Adrenal gland (tissue), 12 donors: ENCODE measurements around the gene SLC16A14. TPM values are rescaled to one million over a fixed set of nuclear protein-coding genes. Genes with fewer than 3 reads are reported as not detected.

Experiments
- DNase-seq, 7 donors: peaks; one replicate each; pipeline ENCODE4 v3.0.0-alpha.2; 2019 to 2020
- H3K27ac ChIP-seq, 5 donors: fragments of 200-600 bp; sonication (generic) in 4 of 5; 1 replicate in 3 of 5; 2 replicates in 2 of 5; pipeline versions ENCODE4 v1.5.1 to v1.8.0; 2016 to 2020; ENCODE audit warnings: mild to moderate bottlenecking in 1 of 5
- H3K27me3 ChIP-seq: fragments of 200-600 bp; 2 replicates; pipeline ENCODE4 v1.8.0; 2021
- H3K36me3 ChIP-seq, 2 donors: fragments of 200-600 bp; replicated peaks in 1 of 2; 1 replicate in 1 of 2; 2 replicates in 1 of 2; pipeline versions ENCODE4 v1.5.1 to v1.8.0; 2018 to 2022
- H3K4me1 ChIP-seq, 2 donors: fragments of 200-600 bp; replicated peaks in 1 of 2; 1 replicate in 1 of 2; 2 replicates in 1 of 2; pipeline versions ENCODE4 v1.5.1 to v1.8.0; 2018 to 2021
- H3K4me3 ChIP-seq, 4 donors: fragments of 200-600 bp; sonication (generic) in 3 of 4; one replicate each; pipeline ENCODE4 v1.5.1; 2016 to 2018
- H3K9me3 ChIP-seq, 3 donors: fragments of 200-600 bp; sonication (generic) in 1 of 3; replicated peaks in 1 of 3; 1 replicate in 2 of 3; 2 replicates in 1 of 3; pipeline versions ENCODE4 v1.5.1 to v1.8.0; 2016 to 2021
- CTCF ChIP-seq, 6 experiments: fragments of 450-650 bp in 4 of 6; fragments of 200-600 bp in 2 of 6; sonication (generic) in 1 of 6; IDR thresholded peaks; 1 replicate in 5 of 6; 2 replicates in 1 of 6; pipeline versions ENCODE4 v1.5.1 to v1.8.0; 2016 to 2021; ENCODE audit warnings: antibody characterized with exemption in 6 of 6, mild to moderate bottlenecking in 2 of 6, moderate library complexity in 1 of 6
- POLR2A ChIP-seq, 2 donors: fragments of 450-650 bp; IDR thresholded peaks; one replicate each; pipeline ENCODE4 v1.6.1; 2017; ENCODE audit warnings: antibody characterized with exemption in 2 of 2, mild to moderate bottlenecking in 2 of 2, moderate library complexity in 1 of 2
- WGBS, 4 donors: extraction: QIAGEN DNeasy Blood & Tissue Kit in 2 of 4; methylation state at CpG; one replicate each; pipeline versions ENCODE4 v1.1.5 to v1.1.7; 2013 to 2017; 5-methylcytosine and 5-hydroxymethylcytosine counted together
- intact Hi-C, 2 donors: fragments of 100-400 bp; cut with DNase I; formaldehyde crosslinking; loops; one replicate each; pipeline versions ENCODE4 v1.14.1 to v1.15.0; 2022 to 2023
- polyA plus RNA-seq, 3 donors: library from polyadenylated mRNA; stranded (reverse); fragments of 200-250 nt in 2 of 3; fragments of 350-450 nt in 1 of 3; fragmentation: Illumina TruSeq in 1 of 3; extraction: RNeasy Lipid Tissue Mini Kit (QIAGEN cat#74804) in 1 of 3; gene quantifications; one replicate each; pipeline ENCODE4 v1.2.3, GENCODE V29; 2013 to 2014
- total RNA-seq, 9 donors: library from RNA; depleted of rRNA in 4 of 9; stranded (reverse); fragments of >200 nt in 4 of 9; fragments of 120-200 nt in 1 of 9; fragmentation: NEBNext Ultra II Directional in 1 of 9; extraction: Animal tissue kit (Norgen Biotek cat#: 25700) in 1 of 9; gene quantifications; one replicate each; pipeline versions ENCODE4 v1.1.0 to v1.2.4, GENCODE V29; 2013 to 2023
- donor health status: healthy with polysubstance abuse.
- donor health status: Bipolar disorder and iron deficiency.
- donor health status: DM: yes; HTN: yes; CAD: no.
- donor health status: DM: no; HTN: no; CAD: no.
- donor health status: DM: no; HTN: no; CAD: no.
- donor health status: DM: yes; HTN: yes; CAD: no.

SLC16A14 gene
- total and polyA plus RNA-seq, 12 donors = 0.88 to 23.5 (median 7.7) TPM

- Histone ChIP-seq H3K4me1 (peaks cover 4 to 9% of the 10 kb centered on the region in 2 donors), H3K27ac (no peak overlapping the region), H3K9me3 (no peaks in the 10 kb centered on the region), H3K4me3 (no peak overlapping the region), H3K27me3 (no peaks in the 10 kb centered on the region), H3K36me3 (no peaks in the 10 kb centered on the region)
- DNase-seq = no peak
- TF ChIP-seq POLR2A (IDR thresholded peaks at IDR 0.05) = no peak
- TF ChIP-seq CTCF (IDR thresholded peaks at IDR 0.05) = no peak
- WGBS, 4 donors = 89 to 97% (median 94%) methylated on average over 5 to 6 of the region's 6 CpGs
- intact Hi-C loops = loop anchor here in 1 of 2 donors (5.0 kb wide), 1 partner anchor 602 kb away; no protein-coding TSS in a partner anchor
Measured at GRCh38 chr2:230010501-230010900, 58.2 kb downstream of the SLC16A14 start.

- 26 to 59% (median 47%) methylated on average over 1 of the region's 1 CpG for WGBS, 4 donors
- no peak for DNase-seq
- Histone ChIP-seq H3K4me1 (peaks cover 4 to 9% of the 10 kb centered on the region in 2 donors), H3K27me3 (no peaks in the 10 kb centered on the region), H3K36me3 (no peaks in the 10 kb centered on the region), H3K9me3 (no peaks in the 10 kb centered on the region), H3K4me3 (peak overlapping the region in 1 of 4 donors; percentile 42), H3K27ac (peak overlapping the region in 4 of 5 donors; percentile 7 to 64 (median 36))
- no peak for TF ChIP-seq CTCF (IDR thresholded peaks at IDR 0.05)
- TF ChIP-seq POLR2A (IDR thresholded peaks at IDR 0.05) = no peak
- intact Hi-C loops = loop anchor here (5.0 kb wide), 2 partner anchors 154 to 604 kb away; no protein-coding TSS in a partner anchor
Measured at GRCh38 chr2:230008708-230009066, 60.0 kb downstream of the SLC16A14 start.

- DNase-seq = peak; percentile 82 to 95 (median 87)
- H3K4me3 ChIP-seq = peak overlapping the region in 1 of 4 donors; percentile 42
- WGBS, 4 donors = 50 to 52% (median 51%) methylated on average over 12 of the region's 12 CpGs
- H3K27me3 ChIP-seq = no peaks in the 10 kb centered on the region
- H3K4me1 ChIP-seq = peaks cover 4 to 9% of the 10 kb centered on the region in 2 donors
- intact Hi-C loops = loop anchor here (5.0 kb wide), 2 partner anchors 154 to 604 kb away; no protein-coding TSS in a partner anchor
- TF ChIP-seq CTCF (IDR thresholded peaks at IDR 0.05) (peak; percentile 87 to 93 (median 88)), POLR2A (IDR thresholded peaks at IDR 0.05) (no peak)
- H3K36me3 ChIP-seq = no peaks in the 10 kb centered on the region
- no peaks in the 10 kb centered on the region for H3K9me3 ChIP-seq
- H3K27ac ChIP-seq = peak overlapping the region in 4 of 5 donors; percentile 7 to 64 (median 36)
Measured at GRCh38 chr2:230007931-230008707, 60.6 kb downstream of the SLC16A14 start.

- Histone ChIP-seq H3K9me3 (no peaks in the 10 kb centered on the region), H3K4me1 (no peaks in the 10 kb centered on the region), H3K27me3 (no peaks in the 10 kb centered on the region), H3K36me3 (no peaks in the 10 kb centered on the region), H3K27ac (no peak overlapping the region), H3K4me3 (no peak overlapping the region)
- TF ChIP-seq CTCF (IDR thresholded peaks at IDR 0.05) = no peak
- TF ChIP-seq POLR2A (IDR thresholded peaks at IDR 0.05) = no peak
- WGBS, 4 donors = 86 to 90% (median 88%) methylated on average over 6 of the region's 6 CpGs
- no peak for DNase-seq
- intact Hi-C loops = no loop called here
Measured at GRCh38 chr2:230000118-230000841, 68.4 kb downstream of the SLC16A14 start.
